ENCODE data around the gene DYTN. TPM values are rescaled to one million over a fixed set of nuclear protein-coding genes. Genes with fewer than 3 reads are reported as not detected.

Gene DYTN
- total and polyA plus RNA-seq, 9 donors, result not detected

- 57 to 73% (median 62%) methylated on average over 8 of the region's 8 CpGs for WGBS, 3 donors
- TF ChIP-seq POLR2A (IDR thresholded peaks at IDR 0.05), result no peak
- no peak for TF ChIP-seq EP300 (IDR thresholded peaks at IDR 0.05)
- TF ChIP-seq CTCF (IDR thresholded peaks at IDR 0.05), result no peak
- intact Hi-C loops (cut with DNase I), result loop anchor here in 2 of 4 donors (5.0 to 10.0 kb wide), 2 partner anchors 785 to 1203 kb away; no protein-coding TSS in a partner anchor
- no peaks in the 10 kb centered on the region for H3K36me3 ChIP-seq
- H3K4me3 ChIP-seq, result no peak overlapping the region
- no peak for DNase-seq
- no peaks in the 10 kb centered on the region for H3K4me1 ChIP-seq (ENCODE audit: insufficient read depth)
- no peak overlapping the region for H3K27ac ChIP-seq
- H3K9me3 ChIP-seq, result no peaks in the 10 kb centered on the region
- H3K27me3 ChIP-seq, result no peaks in the 10 kb centered on the region
These were observed 16.1 kb downstream of the DYTN start for GRCh38 chr2:206701952-206702605.

DNA sequence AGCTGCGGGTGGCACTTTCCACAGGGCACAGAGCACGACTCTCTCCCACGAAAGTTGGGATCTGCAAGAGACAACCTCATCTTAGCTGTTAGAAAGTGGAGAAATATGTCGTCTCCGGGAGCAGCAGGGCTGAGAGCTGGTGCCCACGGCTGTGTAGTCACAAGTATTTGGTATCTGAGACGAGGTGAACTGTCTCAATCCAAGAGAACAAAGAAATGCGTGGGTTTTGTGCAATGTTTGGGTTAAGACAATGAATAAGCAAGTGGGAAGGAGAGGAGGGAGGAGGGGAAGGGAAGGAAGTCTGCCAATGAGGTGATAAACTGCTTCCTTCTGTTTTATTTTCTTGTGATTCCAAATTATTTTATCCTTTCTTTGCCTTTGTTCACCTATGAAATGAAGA lies 18.0 kb downstream of the DYTN start:
- Histone ChIP-seq H3K4me3 (no peak overlapping the region), H3K27me3 (no peaks in the 10 kb centered on the region), H3K36me3 (no peaks in the 10 kb centered on the region), H3K27ac (no peak overlapping the region), H3K4me1 (ENCODE audit: insufficient read depth) (no peaks in the 10 kb centered on the region), H3K9me3 (no peaks in the 10 kb centered on the region)
- no peak for TF ChIP-seq POLR2A (IDR thresholded peaks at IDR 0.05)
- no peak for TF ChIP-seq CTCF (IDR thresholded peaks at IDR 0.05)
- no peak for TF ChIP-seq EP300 (IDR thresholded peaks at IDR 0.05)
- DNase-seq, result no peak
- intact Hi-C loops (cut with DNase I), result loop anchor here in 2 of 4 donors (5.0 to 10.0 kb wide), 2 partner anchors 787 to 1205 kb away; no protein-coding TSS in a partner anchor
- WGBS, 3 donors, result 19 to 25% (median 21%) methylated on average over 8 of the region's 8 CpGs

DNA sequence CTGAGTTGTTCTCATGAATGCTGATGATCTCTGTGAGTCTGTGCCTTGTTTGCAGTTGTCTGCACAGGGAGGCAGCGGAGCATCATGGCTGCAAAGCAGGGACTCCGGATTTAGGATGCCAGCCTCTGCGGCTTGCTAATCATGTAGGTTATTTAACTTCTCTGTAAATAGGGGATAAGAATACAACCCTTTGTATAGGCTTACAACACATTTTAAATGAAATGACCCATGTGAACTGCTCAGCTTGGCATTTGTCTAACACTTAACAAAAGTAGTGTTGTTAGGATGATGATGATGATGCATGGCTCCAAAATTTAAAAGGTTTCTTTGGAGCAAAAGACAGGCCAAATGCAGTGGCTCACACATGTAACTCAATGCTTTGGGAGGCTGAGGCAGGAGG lies 19.4 kb downstream of the DYTN start:
- WGBS, 3 donors, result 75 to 97% (median 80%) methylated on average over 3 of the region's 3 CpGs
- no peak for DNase-seq
- H3K4me1 ChIP-seq (ENCODE audit: insufficient read depth), result no peaks in the 10 kb centered on the region
- H3K36me3 ChIP-seq, result no peaks in the 10 kb centered on the region
- no peaks in the 10 kb centered on the region for H3K9me3 ChIP-seq
- no peak overlapping the region for H3K27ac ChIP-seq
- TF ChIP-seq EP300 (IDR thresholded peaks at IDR 0.05) (no peak), POLR2A (IDR thresholded peaks at IDR 0.05) (no peak), CTCF (IDR thresholded peaks at IDR 0.05) (no peak)
- no peaks in the 10 kb centered on the region for H3K27me3 ChIP-seq
- H3K4me3 ChIP-seq, result no peak overlapping the region
- intact Hi-C loops (cut with DNase I), result loop anchor here in 2 of 4 donors (10.0 kb wide), 1 partner anchor 776 kb away; no protein-coding TSS in a partner anchor

DNA sequence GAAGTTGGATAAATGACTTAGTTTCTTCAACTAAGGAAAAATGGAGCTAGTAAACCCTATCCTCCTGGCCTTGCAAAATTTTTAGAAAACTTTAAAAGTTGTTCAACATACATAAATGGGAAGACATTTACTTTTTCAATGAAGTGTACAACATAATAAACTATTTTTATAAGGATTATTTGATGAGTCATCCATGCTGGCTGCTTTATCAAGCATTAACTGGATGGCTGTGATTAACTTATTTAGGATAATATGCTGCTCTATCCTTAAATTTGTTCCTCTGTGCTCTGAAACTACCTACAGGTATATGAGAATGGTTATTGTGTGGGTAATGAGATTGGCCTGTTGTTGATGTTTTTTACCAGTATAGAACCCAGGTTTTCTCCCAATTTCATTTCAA lies 21.3 kb downstream of the DYTN start:
- H3K4me3 ChIP-seq, result no peak overlapping the region
- no peaks in the 10 kb centered on the region for H3K36me3 ChIP-seq
- no peaks in the 10 kb centered on the region for H3K27me3 ChIP-seq
- H3K4me1 ChIP-seq (ENCODE audit: insufficient read depth), result no peaks in the 10 kb centered on the region
- H3K9me3 ChIP-seq, result no peaks in the 10 kb centered on the region
- no peak for DNase-seq
- H3K27ac ChIP-seq, result no peak overlapping the region
- TF ChIP-seq CTCF (IDR thresholded peaks at IDR 0.05), result no peak
- no peak for TF ChIP-seq POLR2A (IDR thresholded peaks at IDR 0.05)
- no peak for TF ChIP-seq EP300 (IDR thresholded peaks at IDR 0.05)
- intact Hi-C loops (cut with DNase I), result loop anchor here in 2 of 4 donors (10.0 kb wide), 1 partner anchor 778 kb away; no protein-coding TSS in a partner anchor
